Peyer's patch (tissue), 4 donors: ENCODE results near the gene SHMT2.

Experiments used
- CTCF ChIP-seq, 6 experiments: fragments of 450-650 bp in 4 of 6; fragments of 200-600 bp in 2 of 6; sonication (generic) in 1 of 6; IDR thresholded peaks; one replicate each; pipeline ENCODE4 v1.5.1; 2017 to 2019; ENCODE audit warnings: antibody characterized with exemption in 6 of 6, mild to moderate bottlenecking in 3 of 6, moderate library complexity in 1 of 6
- POLR2A ChIP-seq, 2 donors: fragments of 450-650 bp; IDR thresholded peaks; one replicate each; pipeline ENCODE4 v1.5.1; 2017; ENCODE audit warnings: antibody characterized with exemption in 2 of 2, mild to moderate bottlenecking in 2 of 2, moderate library complexity in 2 of 2

DNA sequence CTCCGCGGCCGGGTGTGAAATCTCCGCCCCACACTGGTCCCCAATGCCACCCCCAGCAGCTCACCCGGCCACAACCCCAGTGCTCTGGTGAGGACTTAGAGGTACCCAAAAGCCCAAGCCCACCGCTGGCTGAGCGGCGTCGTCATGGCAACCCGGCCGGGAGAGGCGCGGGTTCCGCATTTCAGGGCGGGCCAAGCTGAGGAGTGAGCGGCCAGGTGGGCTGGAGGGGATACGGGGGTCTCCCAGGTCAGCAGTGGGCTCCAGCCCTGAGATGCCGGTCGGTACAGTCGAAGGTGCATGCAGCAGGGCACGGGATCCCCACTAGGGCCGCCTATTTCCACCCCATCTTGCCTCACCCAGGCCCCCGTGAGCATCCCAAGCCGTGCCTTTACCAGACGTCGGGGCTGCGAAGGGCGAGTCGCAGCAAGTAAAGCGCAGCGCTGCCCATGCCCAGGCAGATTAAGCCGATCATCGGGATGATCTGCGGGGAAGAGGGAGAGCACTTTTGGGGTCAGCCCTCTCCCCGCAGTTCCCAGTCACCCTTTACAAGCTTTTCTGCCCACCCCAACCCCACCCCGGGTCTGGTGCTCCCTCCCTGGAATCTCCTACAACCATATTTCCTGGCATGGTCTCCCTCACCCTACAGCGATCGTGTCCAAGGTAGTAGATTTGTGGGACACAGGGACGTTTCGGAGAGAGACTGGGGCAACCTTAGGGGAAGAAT is 6.9 kb downstream of the SHMT2 start:
- TF ChIP-seq CTCF (IDR thresholded peaks at IDR 0.05) (no peak), POLR2A (IDR thresholded peaks at IDR 0.05) (no peak)
